HL-60 (cell line): ENCODE data around the gene HIP1R.

ENCODE experiments used
- GABPA ChIP-seq: IDR thresholded peaks from 2 replicates; pipeline ENCODE4 v1.6.1; 2012; ENCODE audit warnings: low read depth
- POLR2AphosphoS5 ChIP-seq: IDR thresholded peaks from 2 replicates; pipeline ENCODE4 v1.6.1; 2012; ENCODE audit warnings: low read depth
- TF ChIP-seq, protein P1 (sequence below): IDR thresholded peaks from one replicate; pipeline ENCODE4 v1.5.1; 2011; ENCODE audit warnings: low read length, control low read depth, inconsistent platforms; ENCODE audit not compliant: insufficient read depth
- TF ChIP-seq, protein P2 (sequence below): IDR thresholded peaks from 2 replicates; pipeline ENCODE4 v1.6.1; 2012; ENCODE audit warnings: low read depth; ENCODE audit not compliant: insufficient replicate concordance

DNA sequence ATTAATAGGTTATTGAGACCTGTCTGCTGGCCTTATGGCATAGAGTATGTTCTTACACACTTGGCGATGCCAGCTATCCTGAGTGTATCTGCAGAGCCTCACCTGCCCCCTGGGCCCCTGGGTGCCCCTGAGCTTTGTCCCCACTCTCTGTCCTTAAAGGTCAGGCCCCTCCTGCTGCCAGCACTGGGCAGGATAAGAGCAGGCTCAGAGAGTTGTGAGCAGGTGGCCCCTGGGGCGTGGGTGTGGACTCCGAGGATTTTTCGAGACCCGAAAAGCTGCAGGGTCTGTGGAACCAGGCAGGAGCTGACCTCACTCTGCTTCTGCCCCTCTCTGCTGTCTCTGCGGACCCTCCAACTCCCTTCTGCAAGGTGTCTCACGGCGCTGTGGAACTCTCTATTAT lies 8.2 kb downstream of the HIP1R start:
- TF ChIP-seq, protein P1, sequence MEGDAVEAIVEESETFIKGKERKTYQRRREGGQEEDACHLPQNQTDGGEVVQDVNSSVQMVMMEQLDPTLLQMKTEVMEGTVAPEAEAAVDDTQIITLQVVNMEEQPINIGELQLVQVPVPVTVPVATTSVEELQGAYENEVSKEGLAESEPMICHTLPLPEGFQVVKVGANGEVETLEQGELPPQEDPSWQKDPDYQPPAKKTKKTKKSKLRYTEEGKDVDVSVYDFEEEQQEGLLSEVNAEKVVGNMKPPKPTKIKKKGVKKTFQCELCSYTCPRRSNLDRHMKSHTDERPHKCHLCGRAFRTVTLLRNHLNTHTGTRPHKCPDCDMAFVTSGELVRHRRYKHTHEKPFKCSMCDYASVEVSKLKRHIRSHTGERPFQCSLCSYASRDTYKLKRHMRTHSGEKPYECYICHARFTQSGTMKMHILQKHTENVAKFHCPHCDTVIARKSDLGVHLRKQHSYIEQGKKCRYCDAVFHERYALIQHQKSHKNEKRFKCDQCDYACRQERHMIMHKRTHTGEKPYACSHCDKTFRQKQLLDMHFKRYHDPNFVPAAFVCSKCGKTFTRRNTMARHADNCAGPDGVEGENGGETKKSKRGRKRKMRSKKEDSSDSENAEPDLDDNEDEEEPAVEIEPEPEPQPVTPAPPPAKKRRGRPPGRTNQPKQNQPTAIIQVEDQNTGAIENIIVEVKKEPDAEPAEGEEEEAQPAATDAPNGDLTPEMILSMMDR = no peak
- TF ChIP-seq POLR2AphosphoS5 (no peak), GABPA (no peak)
- TF ChIP-seq, protein P2, sequence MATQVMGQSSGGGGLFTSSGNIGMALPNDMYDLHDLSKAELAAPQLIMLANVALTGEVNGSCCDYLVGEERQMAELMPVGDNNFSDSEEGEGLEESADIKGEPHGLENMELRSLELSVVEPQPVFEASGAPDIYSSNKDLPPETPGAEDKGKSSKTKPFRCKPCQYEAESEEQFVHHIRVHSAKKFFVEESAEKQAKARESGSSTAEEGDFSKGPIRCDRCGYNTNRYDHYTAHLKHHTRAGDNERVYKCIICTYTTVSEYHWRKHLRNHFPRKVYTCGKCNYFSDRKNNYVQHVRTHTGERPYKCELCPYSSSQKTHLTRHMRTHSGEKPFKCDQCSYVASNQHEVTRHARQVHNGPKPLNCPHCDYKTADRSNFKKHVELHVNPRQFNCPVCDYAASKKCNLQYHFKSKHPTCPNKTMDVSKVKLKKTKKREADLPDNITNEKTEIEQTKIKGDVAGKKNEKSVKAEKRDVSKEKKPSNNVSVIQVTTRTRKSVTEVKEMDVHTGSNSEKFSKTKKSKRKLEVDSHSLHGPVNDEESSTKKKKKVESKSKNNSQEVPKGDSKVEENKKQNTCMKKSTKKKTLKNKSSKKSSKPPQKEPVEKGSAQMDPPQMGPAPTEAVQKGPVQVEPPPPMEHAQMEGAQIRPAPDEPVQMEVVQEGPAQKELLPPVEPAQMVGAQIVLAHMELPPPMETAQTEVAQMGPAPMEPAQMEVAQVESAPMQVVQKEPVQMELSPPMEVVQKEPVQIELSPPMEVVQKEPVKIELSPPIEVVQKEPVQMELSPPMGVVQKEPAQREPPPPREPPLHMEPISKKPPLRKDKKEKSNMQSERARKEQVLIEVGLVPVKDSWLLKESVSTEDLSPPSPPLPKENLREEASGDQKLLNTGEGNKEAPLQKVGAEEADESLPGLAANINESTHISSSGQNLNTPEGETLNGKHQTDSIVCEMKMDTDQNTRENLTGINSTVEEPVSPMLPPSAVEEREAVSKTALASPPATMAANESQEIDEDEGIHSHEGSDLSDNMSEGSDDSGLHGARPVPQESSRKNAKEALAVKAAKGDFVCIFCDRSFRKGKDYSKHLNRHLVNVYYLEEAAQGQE = no peak
